ENCODE data around the gene LRRC8C. TPM values are rescaled to one million over a fixed set of nuclear protein-coding genes. Genes with fewer than 3 reads are reported as not detected.

The LRRC8C gene
- total and polyA plus RNA-seq, 7 donors, result 0.69 to 7.8 (median 3.8) TPM

- TF ChIP-seq EP300 (IDR thresholded peaks at IDR 0.05), result no peak
- TF ChIP-seq POLR2AphosphoS5 (IDR thresholded peaks at IDR 0.05), result no peak
- TF ChIP-seq POLR2A (IDR thresholded peaks at IDR 0.05), result no peak
- TF ChIP-seq CTCF (IDR thresholded peaks at IDR 0.05), result no peak
- Histone ChIP-seq H3K27me3 (no peaks in the 10 kb centered on the region), H3K9me3 (no peaks in the 10 kb centered on the region), H3K4me1 (peaks cover 0 to 24% (median 20%) of the 10 kb centered on the region in 4 donors), H3K4me3 (no peak overlapping the region), H3K27ac (no peak overlapping the region), H3K36me3 (no peaks in the 10 kb centered on the region)
- no peak for DNase-seq
- intact Hi-C loops (cut with DNase I), result no loop called here
- WGBS, 2 donors, result 84 to 86% methylated on average over 1 of the region's 1 CpG
Measured at GRCh38 chr1:89720839-89721238, 87.9 kb downstream of the LRRC8C start.

GRCh38 chr1:89721351-89721750, 88.4 kb downstream of the LRRC8C start:
- no peak for DNase-seq
- H3K9me3 ChIP-seq, result no peaks in the 10 kb centered on the region
- WGBS, 2 donors, result 63 to 76% methylated on average over 3 of the region's 3 CpGs
- intact Hi-C loops (cut with DNase I), result no loop called here
- H3K36me3 ChIP-seq, result no peaks in the 10 kb centered on the region
- TF ChIP-seq POLR2AphosphoS5 (IDR thresholded peaks at IDR 0.05) (no peak), POLR2A (IDR thresholded peaks at IDR 0.05) (no peak), EP300 (IDR thresholded peaks at IDR 0.05) (no peak), CTCF (IDR thresholded peaks at IDR 0.05) (no peak)
- no peak overlapping the region for H3K4me3 ChIP-seq
- no peaks in the 10 kb centered on the region for H3K27me3 ChIP-seq
- H3K27ac ChIP-seq, result no peak overlapping the region
- H3K4me1 ChIP-seq, result peaks cover 0 to 25% (median 20%) of the 10 kb centered on the region in 4 donors

- DNase-seq, result no peak
- Histone ChIP-seq H3K27ac (peak overlapping the region in 1 of 4 donors; percentile 63), H3K9me3 (no peaks in the 10 kb centered on the region), H3K4me3 (no peak overlapping the region), H3K36me3 (no peaks in the 10 kb centered on the region), H3K27me3 (no peaks in the 10 kb centered on the region), H3K4me1 (peaks cover 0 to 25% (median 20%) of the 10 kb centered on the region in 4 donors)
- intact Hi-C loops (cut with DNase I), result no loop called here
- 95% methylated on average over 2 of the region's 2 CpGs for WGBS, 2 donors
- TF ChIP-seq CTCF (IDR thresholded peaks at IDR 0.05) (no peak), POLR2A (IDR thresholded peaks at IDR 0.05) (no peak), EP300 (IDR thresholded peaks at IDR 0.05) (no peak), POLR2AphosphoS5 (IDR thresholded peaks at IDR 0.05) (no peak)
Measured at GRCh38 chr1:89723144-89723543, 90.2 kb downstream of the LRRC8C start.

GRCh38 chr1:89723863-89724262, 90.9 kb downstream of the LRRC8C start:
- peaks cover 0 to 25% (median 20%) of the 10 kb centered on the region in 4 donors for H3K4me1 ChIP-seq
- TF ChIP-seq CTCF (IDR thresholded peaks at IDR 0.05) (no peak), POLR2AphosphoS5 (IDR thresholded peaks at IDR 0.05) (peak in 3 of 4 donors; percentile 49 to 56 (median 55))
- H3K9me3 ChIP-seq, result no peaks in the 10 kb centered on the region
- intact Hi-C loops (cut with DNase I), result no loop called here
- DNase-seq, result no peak
- no peaks in the 10 kb centered on the region for H3K36me3 ChIP-seq
- H3K4me3 ChIP-seq, result no peak overlapping the region
- H3K27ac ChIP-seq, result peak overlapping the region in 3 of 4 donors; percentile 30 to 63 (median 33)
- no peaks in the 10 kb centered on the region for H3K27me3 ChIP-seq
- 60 to 65% methylated on average over 6 of the region's 6 CpGs for WGBS, 2 donors

GRCh38 chr1:89724369-89725010, 91.6 kb downstream of the LRRC8C start:
- H3K4me3 ChIP-seq, result no peak overlapping the region
- 53 to 80% methylated on average over 3 of the region's 3 CpGs for WGBS, 2 donors
- DNase-seq, result no peak
- intact Hi-C loops (cut with DNase I), result no loop called here
- H3K27ac ChIP-seq, result peak overlapping the region in 3 of 4 donors; percentile 30 to 63 (median 33)
- H3K9me3 ChIP-seq, result no peaks in the 10 kb centered on the region
- peaks cover 0 to 25% (median 20%) of the 10 kb centered on the region in 4 donors for H3K4me1 ChIP-seq
- no peaks in the 10 kb centered on the region for H3K27me3 ChIP-seq
- TF ChIP-seq POLR2AphosphoS5 (IDR thresholded peaks at IDR 0.05), result no peak
- TF ChIP-seq EP300 (IDR thresholded peaks at IDR 0.05), result no peak
- no peak for TF ChIP-seq CTCF (IDR thresholded peaks at IDR 0.05)
- no peak for TF ChIP-seq POLR2A (IDR thresholded peaks at IDR 0.05)
- no peaks in the 10 kb centered on the region for H3K36me3 ChIP-seq

Data from sigmoid colon (tissue), 7 donors.